GM23338 (cell line): ENCODE measurements around the gene THRB. TPM values are rescaled to one million over a fixed set of nuclear protein-coding genes. Genes with fewer than 3 reads are reported as not detected.

ENCODE experiments used
- ATAC-seq: fragments of 200-7000 bp; cut with Tn5 transposase; 3 replicates; pipeline ENCODE4 v1.9.1; 2020
- DNase-seq: peaks from one replicate; pipeline ENCODE4 v3.0.0-alpha.2; 2015; ENCODE audit warnings: low spot score
- H2AFZ ChIP-seq: fragments of 200-600 bp; sonication (generic); 2 replicates; pipeline ENCODE4 v1.8.0; 2016; ENCODE audit warnings: antibody characterized with exemption, mild to moderate bottlenecking, moderate library complexity
- H3F3A ChIP-seq: fragments of 200-600 bp; sonication (generic); replicated peaks from 2 replicates; pipeline ENCODE4 v1.8.0; 2017; ENCODE audit warnings: antibody characterized with exemption, mixed run types, low read depth
- H3K27ac ChIP-seq: fragments of 200-600 bp; sonication (generic); 2 replicates; pipeline ENCODE4 v1.6.1; 2016; ENCODE audit warnings: low read depth
- H3K27me3 ChIP-seq: fragments of 200-600 bp; sonication (generic); 2 replicates; pipeline ENCODE4 v1.8.0; 2016; ENCODE audit warnings: mild to moderate bottlenecking, mixed run types, moderate library complexity; ENCODE audit not compliant: insufficient read depth
- H3K36me3 ChIP-seq: fragments of 200-600 bp; sonication (generic); 2 replicates; pipeline ENCODE4 v1.8.0; 2016; ENCODE audit warnings: mild to moderate bottlenecking; ENCODE audit not compliant: insufficient read depth
- H3K4me1 ChIP-seq: fragments of 200-600 bp; sonication (generic); 2 replicates; pipeline ENCODE4 v1.8.0; 2016; ENCODE audit warnings: mild to moderate bottlenecking, moderate library complexity; ENCODE audit not compliant: insufficient read depth
- H3K4me2 ChIP-seq: fragments of 200-600 bp; sonication (generic); 2 replicates; pipeline ENCODE4 v1.7.1; 2017; ENCODE audit warnings: mixed run types
- H3K4me3 ChIP-seq: fragments of 200-600 bp; sonication (generic); 2 replicates; pipeline ENCODE4 v1.6.1; 2016; ENCODE audit warnings: mixed run types
- H3K79me2 ChIP-seq: fragments of 200-600 bp; sonication (generic); replicated peaks from 2 replicates; pipeline ENCODE4 v1.8.0; 2017; ENCODE audit warnings: mild to moderate bottlenecking; ENCODE audit not compliant: insufficient read depth
- H3K9me2 ChIP-seq: fragments of 200-600 bp; sonication (generic); 2 replicates; pipeline ENCODE4 v1.8.0; 2017; ENCODE audit not compliant: insufficient read depth
- H4K20me1 ChIP-seq: fragments of 200-600 bp; sonication (generic); replicated peaks from 2 replicates; pipeline ENCODE4 v1.8.0; 2017; ENCODE audit warnings: mild to moderate bottlenecking; ENCODE audit not compliant: insufficient read depth
- H3K27ac Mint-ChIP-seq: 2 replicates; pipeline ENCODE4 v1.8.0; 2020; ENCODE audit warnings: inconsistent platforms, mild to moderate bottlenecking, moderate library complexity, mixed read lengths
- H3K27me3 Mint-ChIP-seq: 3 replicates; pipeline ENCODE4 v1.8.0; 2022; ENCODE audit warnings: low read depth, mild to moderate bottlenecking, moderate library complexity, mixed read lengths, inconsistent platforms; ENCODE audit not compliant: insufficient read depth, poor library complexity
- H3K36me3 Mint-ChIP-seq: 3 replicates; pipeline ENCODE4 v1.8.0; 2021; ENCODE audit warnings: low read depth, mild to moderate bottlenecking, inconsistent platforms, moderate library complexity, mixed read lengths
- H3K4me1 Mint-ChIP-seq: 3 replicates; pipeline ENCODE4 v1.8.0; 2020; ENCODE audit warnings: mild to moderate bottlenecking, inconsistent platforms, mixed read lengths
- H3K4me3 Mint-ChIP-seq: 3 replicates; pipeline ENCODE4 v1.8.0; 2021; ENCODE audit warnings: moderate library complexity, mild to moderate bottlenecking, inconsistent platforms, mixed read lengths
- H3K9me3 Mint-ChIP-seq: 3 replicates; pipeline ENCODE4 v1.8.0; 2020; ENCODE audit warnings: moderate library complexity, mild to moderate bottlenecking, inconsistent platforms, mixed read lengths
- EZH2 ChIP-seq: fragments of 200-600 bp; sonication (generic); IDR thresholded peaks from one replicate; pipeline ENCODE4 v1.8.0; 2017; ENCODE audit warnings: antibody characterized with exemption, mild to moderate bottlenecking, low read depth; ENCODE audit not compliant: unreplicated experiment
- JUNB ChIP-seq: IDR thresholded peaks from one replicate; pipeline ENCODE4 v1.6.1; 2016; ENCODE audit warnings: antibody characterized with exemption; ENCODE audit not compliant: unreplicated experiment
- ZNF114 ChIP-seq: fragments of 250-450 bp; sonication (Bioruptor Pico); IDR thresholded peaks from 2 replicates; pipeline ENCODE4 v1.5.0; 2020; ENCODE audit warnings: mild to moderate bottlenecking, moderate library complexity
- ZNF331 ChIP-seq: fragments of 250-450 bp; sonication (Bioruptor Pico); IDR thresholded peaks from 2 replicates; pipeline ENCODE4 v1.5.0; 2020; ENCODE audit warnings: low read depth, mild to moderate bottlenecking, moderate library complexity
- polyA plus RNA-seq: library from polyadenylated mRNA; unstranded; fragments of >200 nt; fragmentation: Nextera tagmentation; extraction: Ambion mirVana; gene quantifications from 2 replicates; pipeline ENCODE4 v1.2.1, GENCODE V29; 2016
- total RNA-seq: library from RNA; depleted of rRNA; stranded (reverse); fragments of >200 nt; shearing (Covaris generic); gene quantifications from 2 replicates; pipeline ENCODE4 v1.2.3, GENCODE V29; 2014
- TF ChIP-seq, protein P1 (sequence below), 2 experiments: fragments of 200-600 bp in 1 of 2; sonication (generic) in 1 of 2; conservative IDR thresholded peaks; 2 replicates each; pipeline versions ENCODE4 v1.5.1 to v1.6.1; 2016 to 2017; ENCODE audit warnings: antibody characterized with exemption in 2 of 2, low read depth in 2 of 2, mild to moderate bottlenecking in 2 of 2, moderate library complexity in 1 of 2
- TF ChIP-seq, protein P2 (sequence below): IDR thresholded peaks from 2 replicates; pipeline ENCODE4 v1.6.1; 2016; ENCODE audit warnings: antibody characterized with exemption

The THRB gene
- total and polyA plus RNA-seq, 2 experiments from 2014 or later = 1.7 to 3.2 TPM

DNA sequence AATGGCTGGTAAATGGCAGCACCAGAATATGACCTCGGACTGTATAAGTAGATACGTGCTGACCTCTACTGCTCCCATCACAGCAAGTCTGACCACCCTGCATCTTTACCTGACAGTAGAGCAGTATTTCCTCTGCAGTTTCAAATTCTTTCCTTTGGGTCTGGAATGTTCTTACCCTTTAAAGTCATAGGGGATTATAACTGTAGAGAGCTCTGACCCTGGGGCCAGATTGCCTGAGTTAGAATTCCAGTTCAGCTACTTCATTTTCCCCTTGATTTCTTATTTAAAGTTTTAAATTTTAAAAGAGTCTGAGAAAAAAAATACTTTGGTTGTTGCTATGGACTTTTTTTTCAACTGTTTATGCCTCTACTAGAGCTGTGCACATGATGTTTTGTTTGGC lies 311.9 kb downstream of the THRB start:
- Histone ChIP-seq H3K79me2 (no peaks in the 10 kb centered on the region), H3K4me2 (no peak overlapping the region), H3K27ac (no peak overlapping the region), H3K27me3 (no peaks in the 10 kb centered on the region), H3K36me3 (no peaks in the 10 kb centered on the region), H2AFZ (no peak overlapping the region), H3F3A (no peaks in the 10 kb centered on the region), H4K20me1 (no peaks in the 10 kb centered on the region), H3K9me2 (no peaks in the 10 kb centered on the region), H3K4me3 (no peak overlapping the region), H3K4me1 (no peaks in the 10 kb centered on the region)
- Mint-ChIP-seq H3K4me3 (no peak overlapping the region), H3K9me3 (no peaks in the 10 kb centered on the region), H3K27ac (no peak overlapping the region), H3K4me1 (0 out of 3 replicates have a peak, but pooled peaks cover 2% of the 10 kb centered on the region), H3K36me3 (no peaks in the 10 kb centered on the region), H3K27me3 (no peaks in the 10 kb centered on the region)
- ATAC-seq = no peak
- TF ChIP-seq, protein P1, sequence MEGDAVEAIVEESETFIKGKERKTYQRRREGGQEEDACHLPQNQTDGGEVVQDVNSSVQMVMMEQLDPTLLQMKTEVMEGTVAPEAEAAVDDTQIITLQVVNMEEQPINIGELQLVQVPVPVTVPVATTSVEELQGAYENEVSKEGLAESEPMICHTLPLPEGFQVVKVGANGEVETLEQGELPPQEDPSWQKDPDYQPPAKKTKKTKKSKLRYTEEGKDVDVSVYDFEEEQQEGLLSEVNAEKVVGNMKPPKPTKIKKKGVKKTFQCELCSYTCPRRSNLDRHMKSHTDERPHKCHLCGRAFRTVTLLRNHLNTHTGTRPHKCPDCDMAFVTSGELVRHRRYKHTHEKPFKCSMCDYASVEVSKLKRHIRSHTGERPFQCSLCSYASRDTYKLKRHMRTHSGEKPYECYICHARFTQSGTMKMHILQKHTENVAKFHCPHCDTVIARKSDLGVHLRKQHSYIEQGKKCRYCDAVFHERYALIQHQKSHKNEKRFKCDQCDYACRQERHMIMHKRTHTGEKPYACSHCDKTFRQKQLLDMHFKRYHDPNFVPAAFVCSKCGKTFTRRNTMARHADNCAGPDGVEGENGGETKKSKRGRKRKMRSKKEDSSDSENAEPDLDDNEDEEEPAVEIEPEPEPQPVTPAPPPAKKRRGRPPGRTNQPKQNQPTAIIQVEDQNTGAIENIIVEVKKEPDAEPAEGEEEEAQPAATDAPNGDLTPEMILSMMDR (conservative IDR thresholded peaks at IDR 0.05; ENCODE audit: low read depth in 2 of 2) = peak in 1 of 2 experiments; percentile 30; a peak in 2 of 4 replicates
- no peak for TF ChIP-seq ZNF331
- DNase-seq = no peak

DNA sequence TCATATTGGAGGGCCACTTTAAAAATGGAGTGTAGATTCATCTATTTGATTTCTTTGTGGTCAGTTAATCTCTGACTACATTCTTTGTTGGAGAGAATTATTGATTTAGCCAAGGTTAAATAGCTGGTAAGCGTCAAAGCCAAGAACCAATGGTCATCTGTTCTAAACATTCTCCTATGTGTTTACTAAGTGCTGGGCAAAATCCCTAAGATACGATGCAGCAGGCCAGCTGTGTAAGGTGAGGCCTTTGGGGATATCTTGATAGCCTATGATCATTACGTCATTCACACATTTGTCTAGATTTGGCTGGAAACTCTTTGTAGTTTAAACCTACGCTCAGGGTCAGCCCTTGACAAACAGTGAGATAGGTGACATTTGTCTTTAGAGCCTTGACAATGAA lies 313.4 kb downstream of the THRB start:
- no peak overlapping the region for H3K27ac ChIP-seq

DNA sequence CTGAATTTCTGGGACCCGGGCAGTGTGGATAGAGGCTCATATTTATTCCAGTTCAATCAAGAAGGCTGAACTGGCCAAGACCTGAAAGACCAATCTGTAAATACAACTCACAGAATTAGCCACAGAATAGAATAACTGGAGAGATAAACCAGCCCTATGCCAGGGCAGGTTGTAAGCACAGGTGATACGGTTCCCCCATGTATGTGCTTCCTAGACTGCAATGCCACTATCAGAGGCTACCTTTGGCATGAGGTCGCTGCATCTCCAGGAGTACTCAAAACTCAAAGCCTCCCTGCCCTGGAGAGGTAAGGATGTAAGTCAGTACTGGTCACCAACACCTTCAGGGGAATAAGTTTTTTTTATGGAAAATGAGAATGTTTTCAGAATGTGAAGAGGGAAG lies 314.0 kb downstream of the THRB start:
- H4K20me1 ChIP-seq = no peaks in the 10 kb centered on the region
- Mint-ChIP-seq H3K27ac (no peak overlapping the region), H3K27me3 (no peaks in the 10 kb centered on the region), H3K36me3 (no peaks in the 10 kb centered on the region), H3K4me1 (0 out of 3 replicates have a peak, but pooled peaks cover 2% of the 10 kb centered on the region), H3K9me3 (no peaks in the 10 kb centered on the region), H3K4me3 (no peak overlapping the region)
- H3F3A ChIP-seq = no peaks in the 10 kb centered on the region
- H3K4me2 ChIP-seq = no peak overlapping the region
- no peaks in the 10 kb centered on the region for H3K27me3 ChIP-seq
- ATAC-seq (no peak), DNase-seq (no peak)
- no peak overlapping the region for H3K4me3 ChIP-seq
- no peak overlapping the region for H2AFZ ChIP-seq
- H3K27ac ChIP-seq = no peak overlapping the region
- H3K79me2 ChIP-seq = no peaks in the 10 kb centered on the region
- H3K36me3 ChIP-seq = no peaks in the 10 kb centered on the region
- H3K4me1 ChIP-seq = no peaks in the 10 kb centered on the region
- TF ChIP-seq, protein P2, sequence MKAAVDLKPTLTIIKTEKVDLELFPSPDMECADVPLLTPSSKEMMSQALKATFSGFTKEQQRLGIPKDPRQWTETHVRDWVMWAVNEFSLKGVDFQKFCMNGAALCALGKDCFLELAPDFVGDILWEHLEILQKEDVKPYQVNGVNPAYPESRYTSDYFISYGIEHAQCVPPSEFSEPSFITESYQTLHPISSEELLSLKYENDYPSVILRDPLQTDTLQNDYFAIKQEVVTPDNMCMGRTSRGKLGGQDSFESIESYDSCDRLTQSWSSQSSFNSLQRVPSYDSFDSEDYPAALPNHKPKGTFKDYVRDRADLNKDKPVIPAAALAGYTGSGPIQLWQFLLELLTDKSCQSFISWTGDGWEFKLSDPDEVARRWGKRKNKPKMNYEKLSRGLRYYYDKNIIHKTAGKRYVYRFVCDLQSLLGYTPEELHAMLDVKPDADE = no peak
- no peak for TF ChIP-seq EZH2
- no peak for TF ChIP-seq ZNF331
- H3K9me2 ChIP-seq = no peaks in the 10 kb centered on the region

More for the DNA sequence above, 313.4 kb downstream of the THRB start:
- no peak for DNase-seq
- Histone ChIP-seq H3K36me3 (no peaks in the 10 kb centered on the region), H3K4me2 (no peak overlapping the region), H3K4me3 (no peak overlapping the region), H3K9me2 (no peaks in the 10 kb centered on the region), H3K27me3 (no peaks in the 10 kb centered on the region), H3K79me2 (no peaks in the 10 kb centered on the region), H4K20me1 (no peaks in the 10 kb centered on the region), H3F3A (no peaks in the 10 kb centered on the region), H3K4me1 (no peaks in the 10 kb centered on the region), H2AFZ (no peak overlapping the region)
- H3K4me3 Mint-ChIP-seq = no peak overlapping the region
- H3K27me3 Mint-ChIP-seq = no peaks in the 10 kb centered on the region
- ATAC-seq = no peak
- H3K9me3 Mint-ChIP-seq = no peaks in the 10 kb centered on the region
- no peak for TF ChIP-seq JUNB
- no peak for TF ChIP-seq ZNF114 (CRISPR knock-in tag)
- TF ChIP-seq ZNF331 = no peak
- TF ChIP-seq, protein P1 (conservative IDR thresholded peaks at IDR 0.05; ENCODE audit: low read depth in 2 of 2) = no peak
- no peaks in the 10 kb centered on the region for H3K36me3 Mint-ChIP-seq
- H3K27ac Mint-ChIP-seq = no peak overlapping the region
- 0 out of 3 replicates have a peak, but pooled peaks cover 2% of the 10 kb centered on the region for H3K4me1 Mint-ChIP-seq
